Naive B cell (primary cell): ENCODE results near the gene GPRIN1. TPM values are rescaled to one million over a fixed set of nuclear protein-coding genes. Genes with fewer than 3 reads are reported as not detected.
"Not testable (repeated sequence)": the region's sequence is repeated elsewhere in the genome, so short reads cannot be mapped to it uniquely, and the experiment has no call there.

Source experiments
- ATAC-seq, 2 donors: fragments of 150-1000 bp; cut with Tn5 transposase; 2 replicates each; pipeline ENCODE4 v1.10.0; 2021; ENCODE audit warnings: low read depth in 2 of 2, mild to moderate bottlenecking in 2 of 2, moderate library complexity in 2 of 2
- DNase-seq: peaks from one replicate; pipeline ENCODE4 v3.0.0; 2022
- H3K27ac Mint-ChIP-seq, 6 donors: one replicate each; pipeline ENCODE4 v1.8.0; 2020 to 2022; ENCODE audit warnings: mild to moderate bottlenecking in 6 of 6, mixed read lengths in 6 of 6, moderate library complexity in 5 of 6, inconsistent platforms in 2 of 6
- H3K27me3 Mint-ChIP-seq, 3 donors: one replicate each; pipeline ENCODE4 v1.8.0; 2021 to 2022; ENCODE audit warnings: mixed read lengths in 3 of 3, mild to moderate bottlenecking in 1 of 3
- H3K36me3 Mint-ChIP-seq, 2 donors: one replicate each; pipeline ENCODE4 v1.8.0; 2020 to 2022; ENCODE audit warnings: mixed read lengths in 2 of 2, inconsistent platforms in 1 of 2, mild to moderate bottlenecking in 1 of 2
- H3K4me1 Mint-ChIP-seq, 3 donors: one replicate each; pipeline ENCODE4 v1.8.0; 2020 to 2022; ENCODE audit warnings: mixed read lengths in 3 of 3, inconsistent platforms in 1 of 3, mild to moderate bottlenecking in 1 of 3, moderate library complexity in 1 of 3
- H3K4me3 Mint-ChIP-seq, 8 donors: one replicate each; pipeline ENCODE4 v1.8.0; 2020 to 2022; ENCODE audit warnings: mild to moderate bottlenecking in 8 of 8, mixed read lengths in 8 of 8, moderate library complexity in 8 of 8, inconsistent platforms in 2 of 8
- H3K9me3 Mint-ChIP-seq, 7 donors: one replicate each; pipeline ENCODE4 v1.8.0; 2020 to 2022; ENCODE audit warnings: mixed read lengths in 7 of 7, mild to moderate bottlenecking in 5 of 7, inconsistent platforms in 2 of 7, moderate library complexity in 1 of 7
- polyA plus RNA-seq, 6 donors: library from polyadenylated mRNA; unstranded; fragments of 300-500 nt; fragmentation: Illumina TruSeq; gene quantifications; one replicate each; pipeline ENCODE4 v1.2.3, GENCODE V29; 2021; ENCODE audit warnings: low read depth in 6 of 6

GPRIN1 gene
- polyA plus RNA-seq, 6 donors from 2014 or later, result 0.08 to 0.65 (median 0.16) TPM; not detected in 1

DNA sequence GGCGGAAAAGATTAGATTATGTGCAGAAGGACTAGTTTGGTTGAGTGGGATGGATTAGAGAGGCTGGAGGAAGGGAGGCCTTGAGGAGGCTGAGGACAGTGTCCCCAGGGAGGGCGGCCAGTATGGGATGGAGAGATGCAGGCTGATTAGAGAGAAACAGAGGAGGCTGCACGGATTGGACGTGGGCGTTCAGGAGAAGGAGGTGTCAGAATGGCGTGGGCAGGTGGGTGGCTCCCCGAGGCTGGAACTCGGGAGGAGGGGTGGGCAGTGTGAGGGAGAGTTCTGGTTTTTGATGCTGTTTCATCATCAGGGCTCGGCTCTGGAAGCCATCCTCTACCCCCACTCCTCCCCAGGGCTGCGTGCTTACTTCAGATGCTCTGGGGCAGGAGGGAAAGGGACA, 47.8 kb downstream of the GPRIN1 start:
- H3K27me3 Mint-ChIP-seq, result peaks cover 17 to 29% (median 25%) of the 10 kb centered on the region in 3 donors
- no peak for DNase-seq
- no peak overlapping the region for H3K27ac Mint-ChIP-seq
- H3K36me3 Mint-ChIP-seq, result peaks cover 0 to 6% of the 10 kb centered on the region in 2 donors
- peaks cover 0 to 1% (median 0%) of the 10 kb centered on the region in 7 donors for H3K9me3 Mint-ChIP-seq
- peaks cover 3 to 6% (median 4%) of the 10 kb centered on the region in 3 donors for H3K4me1 Mint-ChIP-seq
- ATAC-seq, result no peak
- no peak overlapping the region for H3K4me3 Mint-ChIP-seq

DNA sequence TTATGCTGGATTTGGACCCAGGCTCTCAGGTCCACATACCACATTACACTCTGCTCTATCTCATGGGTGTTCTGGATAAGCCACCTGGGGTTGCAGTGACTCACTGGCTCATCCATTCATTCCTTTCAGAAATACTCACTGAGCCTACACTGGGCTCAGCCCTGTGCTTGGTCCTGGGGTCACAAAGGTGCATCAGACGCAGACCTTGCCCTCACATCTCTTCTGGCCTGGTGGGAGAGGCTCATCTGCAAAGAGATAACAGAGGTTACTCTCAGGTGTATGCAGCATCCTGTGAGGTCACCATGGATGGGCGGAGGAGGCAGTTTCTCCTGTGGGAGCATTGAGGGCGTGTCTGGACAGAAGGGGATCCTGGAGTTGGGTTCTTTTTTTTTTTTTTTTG, 48.7 kb downstream of the GPRIN1 start:
- ATAC-seq (no peak), DNase-seq (no peak)
- Mint-ChIP-seq H3K36me3 (peaks cover 0 to 6% of the 10 kb centered on the region in 2 donors), H3K9me3 (peaks cover 0 to 1% (median 0%) of the 10 kb centered on the region in 7 donors), H3K27ac (no peak overlapping the region), H3K27me3 (peaks cover 17 to 24% (median 23%) of the 10 kb centered on the region in 3 donors), H3K4me3 (no peak overlapping the region), H3K4me1 (peaks cover 3 to 6% (median 4%) of the 10 kb centered on the region in 3 donors)

DNA sequence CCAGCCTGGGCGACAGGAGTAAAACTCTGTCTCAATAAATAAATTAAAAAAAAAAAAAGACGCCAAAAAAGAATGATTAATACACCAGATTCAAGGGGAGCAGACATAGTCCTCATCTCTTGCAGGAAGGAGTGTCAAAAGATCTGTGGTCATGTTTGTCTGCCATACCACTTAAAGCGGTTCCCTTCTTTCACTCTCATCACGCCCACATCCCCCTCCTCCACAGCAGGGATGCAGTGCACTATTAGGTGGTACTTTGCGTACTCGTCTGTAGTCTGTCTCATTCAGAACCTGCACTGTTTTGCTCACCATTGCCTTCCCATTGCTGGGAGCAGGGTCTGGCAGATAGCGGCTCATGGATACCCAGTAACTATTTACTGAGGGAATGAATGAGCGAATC, 49.6 kb downstream of the GPRIN1 start:
- DNase-seq, result no peak
- peaks cover 11 to 17% (median 15%) of the 10 kb centered on the region in 3 donors for H3K27me3 Mint-ChIP-seq
- H3K4me3 Mint-ChIP-seq, result no peak overlapping the region
- H3K27ac Mint-ChIP-seq, result no peak overlapping the region
- H3K9me3 Mint-ChIP-seq, result peaks cover 0 to 1% (median 0%) of the 10 kb centered on the region in 7 donors
- H3K4me1 Mint-ChIP-seq, result peaks cover 3 to 7% (median 6%) of the 10 kb centered on the region in 3 donors
- H3K36me3 Mint-ChIP-seq, result peaks cover 0 to 6% of the 10 kb centered on the region in 2 donors
- no peak for ATAC-seq

GRCh38 chr5:176559683-176560082, 50.3 kb downstream of the GPRIN1 start:
- Mint-ChIP-seq H3K9me3 (peaks cover 0 to 1% (median 0%) of the 10 kb centered on the region in 7 donors), H3K27me3 (peaks cover 15 to 23% (median 20%) of the 10 kb centered on the region in 3 donors), H3K4me3 (no peak overlapping the region), H3K4me1 (peaks cover 3 to 9% (median 6%) of the 10 kb centered on the region in 3 donors), H3K27ac (peak overlapping the region in 3 of 6 donors; percentile 35 to 70 (median 58)), H3K36me3 (peaks cover 0 to 6% of the 10 kb centered on the region in 2 donors)
- DNase-seq (peak; percentile 20), ATAC-seq (peak; percentile 71 to 72)

- Mint-ChIP-seq H3K27me3 (peaks cover 15 to 31% (median 27%) of the 10 kb centered on the region in 3 donors), H3K27ac (peak overlapping the region in 1 of 6 donors; percentile 78), H3K36me3 (peaks cover 0 to 6% of the 10 kb centered on the region in 2 donors), H3K4me1 (peaks cover 6 to 9% (median 6%) of the 10 kb centered on the region in 3 donors), H3K4me3 (peak overlapping the region in 1 of 8 donors; percentile 44), H3K9me3 (peaks cover 0 to 1% (median 0%) of the 10 kb centered on the region in 7 donors)
- ATAC-seq (no peak), DNase-seq (no peak)
These were observed 52.1 kb downstream of the GPRIN1 start for GRCh38 chr5:176557846-176558245.

DNA sequence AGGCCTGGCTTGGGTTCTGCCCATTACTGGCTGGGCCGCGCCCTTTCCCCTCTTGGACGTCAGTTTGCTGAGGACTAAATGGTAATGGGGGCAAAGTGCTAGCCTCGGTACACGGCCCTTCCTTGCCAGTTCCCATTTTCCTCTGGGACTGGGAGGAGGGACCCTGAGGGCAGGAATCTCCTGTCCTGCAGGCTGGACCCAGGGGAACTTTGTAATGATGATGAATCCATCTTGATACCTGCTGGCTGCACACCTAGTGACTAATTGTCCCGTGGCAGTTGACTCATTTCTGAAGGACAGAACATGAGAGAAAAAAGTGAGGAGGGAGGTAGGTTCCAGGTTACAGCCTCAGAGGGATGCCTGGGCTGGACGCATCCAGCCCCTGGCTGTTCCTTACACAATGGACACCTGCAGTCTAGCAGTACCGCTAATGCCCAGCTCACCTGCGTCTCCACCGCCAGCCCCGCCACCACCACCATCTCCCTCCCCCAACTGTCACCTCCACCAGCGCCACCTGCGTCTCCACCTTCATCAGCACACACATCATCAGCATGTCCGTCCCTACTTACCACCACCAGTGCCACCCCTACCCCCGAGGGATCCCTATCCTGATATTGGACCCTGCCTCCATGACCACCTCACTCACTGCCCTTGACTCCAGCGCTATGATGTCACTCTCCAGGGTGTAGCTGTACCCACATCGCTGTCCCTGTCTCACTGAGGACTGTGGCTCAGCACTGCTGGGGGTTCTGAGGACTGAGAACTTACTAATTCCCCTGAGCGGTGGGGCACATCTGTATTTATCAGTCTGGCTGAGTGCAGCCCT, 56.5 kb downstream of the GPRIN1 start:
- Mint-ChIP-seq H3K27ac (no peak overlapping the region), H3K9me3 (no peaks in the 10 kb centered on the region), H3K27me3 (peaks cover 4 to 19% (median 14%) of the 10 kb centered on the region in 3 donors), H3K36me3 (no peaks in the 10 kb centered on the region), H3K4me3 (no peak overlapping the region), H3K4me1 (peaks cover 10 to 22% (median 11%) of the 10 kb centered on the region in 3 donors)
- DNase-seq (no peak), ATAC-seq (no peak)

- peaks cover 4 to 19% (median 14%) of the 10 kb centered on the region in 3 donors for H3K27me3 Mint-ChIP-seq
- no peak for DNase-seq
- H3K27ac Mint-ChIP-seq, result no peak overlapping the region
- no peaks in the 10 kb centered on the region for H3K36me3 Mint-ChIP-seq
- peaks cover 10 to 22% (median 11%) of the 10 kb centered on the region in 3 donors for H3K4me1 Mint-ChIP-seq
- H3K9me3 Mint-ChIP-seq, result no peaks in the 10 kb centered on the region
- ATAC-seq, result no peak
- H3K4me3 Mint-ChIP-seq, result no peak overlapping the region
These were observed 57.6 kb downstream of the GPRIN1 start for GRCh38 chr5:176552332-176552869.

DNA sequence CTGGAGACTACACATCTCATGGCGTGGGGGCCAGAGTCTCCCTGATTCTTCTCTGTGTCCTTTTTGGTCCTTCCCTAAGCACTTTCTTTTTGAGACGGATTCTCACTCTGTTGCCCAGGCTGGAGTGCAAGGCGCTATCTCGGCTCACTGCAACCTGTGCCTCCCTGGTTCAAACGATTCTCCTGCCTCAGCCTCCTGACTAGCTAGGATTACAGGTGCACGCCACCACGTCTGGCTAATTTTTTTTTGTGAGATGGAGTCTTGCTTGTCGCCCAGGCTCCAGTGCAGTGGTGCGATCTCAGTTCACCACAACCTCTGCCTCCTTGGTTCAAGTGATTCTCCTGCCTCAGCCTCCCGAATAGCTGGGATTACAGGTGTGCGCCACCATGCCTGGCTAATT, 59.0 kb downstream of the GPRIN1 start:
- H3K9me3 Mint-ChIP-seq, H3K36me3 Mint-ChIP-seq, DNase-seq, ATAC-seq: not testable (repeated sequence)
- H3K27ac Mint-ChIP-seq, result peak overlapping the region in 1 of 6 donors; percentile 29
- H3K27me3 Mint-ChIP-seq, result peaks cover 4 to 19% (median 14%) of the 10 kb centered on the region in 3 donors
- H3K4me3 Mint-ChIP-seq, result peak overlapping the region in 3 of 8 donors; percentile 42 to 46 (median 43)
- H3K4me1 Mint-ChIP-seq, result peaks cover 10 to 21% (median 11%) of the 10 kb centered on the region in 3 donors

DNA sequence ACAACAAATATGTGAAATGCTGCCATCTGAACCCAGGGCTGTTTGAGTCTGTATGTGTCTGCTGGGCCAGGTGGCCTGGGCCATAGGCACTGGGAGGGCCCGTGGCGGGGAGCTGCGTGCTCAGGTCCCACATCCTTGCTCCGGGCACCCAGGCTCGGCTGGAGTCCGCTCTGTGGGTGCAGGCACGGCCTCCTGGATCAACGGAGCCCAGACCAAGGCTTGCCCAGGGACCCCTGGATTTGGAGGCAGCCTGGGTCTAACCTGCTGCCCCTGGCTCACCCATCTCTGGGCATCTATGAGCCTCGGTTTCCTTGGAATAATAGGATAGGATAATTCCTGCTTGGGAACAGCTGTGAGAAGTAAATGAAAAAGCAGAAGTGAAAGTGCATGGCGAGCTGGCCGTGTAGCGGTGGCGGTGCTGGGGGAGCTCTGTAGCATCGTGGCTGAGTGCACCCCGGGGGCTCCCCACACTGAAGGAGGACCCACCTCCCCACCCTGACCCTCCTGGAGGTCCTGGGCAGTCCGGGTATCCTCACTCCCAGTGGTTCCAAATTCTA, 59.6 kb downstream of the GPRIN1 start:
- peak; percentile 39 for DNase-seq
- peak overlapping the region in 1 of 6 donors; percentile 30 for H3K27ac Mint-ChIP-seq
- peak overlapping the region in 6 of 8 donors; percentile 5 to 46 (median 36) for H3K4me3 Mint-ChIP-seq
- H3K4me1 Mint-ChIP-seq, result peaks cover 10 to 21% (median 11%) of the 10 kb centered on the region in 3 donors
- H3K9me3 Mint-ChIP-seq, result no peaks in the 10 kb centered on the region
- H3K27me3 Mint-ChIP-seq, result peaks cover 4 to 19% (median 14%) of the 10 kb centered on the region in 3 donors
- H3K36me3 Mint-ChIP-seq, result no peaks in the 10 kb centered on the region
- ATAC-seq, result peak; percentile 91 to 94

- no peaks in the 10 kb centered on the region for H3K36me3 Mint-ChIP-seq
- no peaks in the 10 kb centered on the region for H3K9me3 Mint-ChIP-seq
- no peak overlapping the region for H3K4me3 Mint-ChIP-seq
- no peak for ATAC-seq
- DNase-seq, result no peak
- H3K27me3 Mint-ChIP-seq, result peaks cover 2 to 15% (median 10%) of the 10 kb centered on the region in 3 donors
- H3K27ac Mint-ChIP-seq, result peak overlapping the region in 2 of 6 donors; percentile 30 to 49
- peaks cover 10 to 20% (median 11%) of the 10 kb centered on the region in 3 donors for H3K4me1 Mint-ChIP-seq
These were observed 60.1 kb downstream of the GPRIN1 start for GRCh38 chr5:176549871-176550270.

GRCh38 chr5:176548967-176549444, 61.0 kb downstream of the GPRIN1 start, which contains the start of gene CDHR2:
TSS of gene CDHR2 (plus strand) at chr5:176549342. CDS start at chr5:176565353, 16,011 bp downstream.
- DNase-seq, result no peak
- Mint-ChIP-seq H3K9me3 (no peaks in the 10 kb centered on the region), H3K36me3 (no peaks in the 10 kb centered on the region), H3K4me3 (peak within 1 kb of the TSS in 2 of 8 donors; percentile 5 to 15), H3K27ac (peak within 1 kb of the TSS in 2 of 6 donors; percentile 30 to 49), H3K4me1 (peaks cover 10 to 27% (median 18%) of the 10 kb centered on the region in 3 donors), H3K27me3 (peaks cover 0 to 13% (median 6%) of the 10 kb centered on the region in 3 donors)
- no peak for ATAC-seq

DNA sequence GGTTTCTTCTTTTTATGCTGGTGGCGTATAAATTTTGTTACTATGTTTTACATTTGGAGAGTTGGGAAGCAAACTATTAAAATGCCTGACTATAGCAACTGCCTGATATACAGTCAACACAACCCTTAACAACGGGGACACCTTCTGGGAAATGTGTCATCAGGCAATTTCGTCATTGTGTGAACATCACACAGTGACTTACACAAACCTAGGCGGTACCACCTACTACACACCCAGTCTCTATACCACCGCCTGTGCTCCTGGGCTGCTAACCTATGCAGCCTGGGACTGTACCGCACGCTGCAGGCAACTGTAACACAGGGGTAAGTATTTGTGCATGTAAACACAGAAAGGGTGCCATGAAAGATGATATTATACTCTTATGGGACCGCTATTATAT, 62.2 kb downstream of the GPRIN1 start:
- no peaks in the 10 kb centered on the region for H3K36me3 Mint-ChIP-seq

More for the DNA sequence above, 62.2 kb downstream of the GPRIN1 start:
- no peak for DNase-seq
- H3K27ac Mint-ChIP-seq, result peak overlapping the region in 1 of 6 donors; percentile 8
- H3K27me3 Mint-ChIP-seq, result peaks cover 0 to 6% (median 0%) of the 10 kb centered on the region in 3 donors
- no peak for ATAC-seq
- H3K9me3 Mint-ChIP-seq, result no peaks in the 10 kb centered on the region
- H3K4me1 Mint-ChIP-seq, result peaks cover 8 to 30% (median 25%) of the 10 kb centered on the region in 3 donors
- no peak overlapping the region for H3K4me3 Mint-ChIP-seq
